WI38 (cell line): ENCODE data around the gene SLC11A2.
A peak's percentile ranks its signal among the peaks of the same experiment; 100 is the strongest.

ENCODE experiments used
- H3K4me3 ChIP-seq: 2 replicates; pipeline ENCODE4 v1.5.1; 2011; ENCODE audit warnings: low read depth, mild to moderate bottlenecking, control low read depth, low read length
- CTCF ChIP-seq: IDR thresholded peaks from 2 replicates; pipeline ENCODE4 v1.5.1; 2012; ENCODE audit warnings: low read depth, mild to moderate bottlenecking, control low read depth, low read length

SLC11A2 gene

DNA sequence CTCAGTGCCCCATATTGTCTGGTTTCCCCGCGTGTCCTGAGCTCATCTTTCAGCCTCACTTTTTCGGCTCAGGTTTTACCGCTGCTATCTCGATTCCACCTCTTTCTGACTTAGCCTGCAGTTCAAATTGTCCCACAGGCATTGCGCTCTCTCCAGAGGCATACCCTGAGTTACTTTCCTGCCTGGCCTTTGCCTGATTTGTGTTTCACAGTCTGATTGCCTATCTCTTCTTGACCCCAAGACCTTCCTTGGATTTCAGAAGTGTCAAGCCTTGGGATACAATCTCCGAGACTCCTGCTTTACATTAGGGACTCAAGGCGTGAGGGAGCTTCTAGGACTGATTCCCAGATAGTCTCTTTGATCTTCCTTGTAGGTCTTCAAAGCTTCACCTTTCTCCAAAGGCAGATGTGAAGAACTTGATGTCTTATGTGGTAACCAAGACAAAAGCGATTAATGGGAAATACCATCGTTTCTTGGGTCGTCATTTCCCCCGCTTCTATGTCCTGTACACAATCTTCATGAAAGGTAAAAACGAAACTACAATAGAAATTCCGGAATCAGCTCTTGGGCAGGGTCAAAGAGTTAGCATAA, 22.6 kb upstream of the SLC11A2 start:
- peak overlapping the region; percentile 92 for H3K4me3 ChIP-seq
- TF ChIP-seq CTCF: no peak

DNA sequence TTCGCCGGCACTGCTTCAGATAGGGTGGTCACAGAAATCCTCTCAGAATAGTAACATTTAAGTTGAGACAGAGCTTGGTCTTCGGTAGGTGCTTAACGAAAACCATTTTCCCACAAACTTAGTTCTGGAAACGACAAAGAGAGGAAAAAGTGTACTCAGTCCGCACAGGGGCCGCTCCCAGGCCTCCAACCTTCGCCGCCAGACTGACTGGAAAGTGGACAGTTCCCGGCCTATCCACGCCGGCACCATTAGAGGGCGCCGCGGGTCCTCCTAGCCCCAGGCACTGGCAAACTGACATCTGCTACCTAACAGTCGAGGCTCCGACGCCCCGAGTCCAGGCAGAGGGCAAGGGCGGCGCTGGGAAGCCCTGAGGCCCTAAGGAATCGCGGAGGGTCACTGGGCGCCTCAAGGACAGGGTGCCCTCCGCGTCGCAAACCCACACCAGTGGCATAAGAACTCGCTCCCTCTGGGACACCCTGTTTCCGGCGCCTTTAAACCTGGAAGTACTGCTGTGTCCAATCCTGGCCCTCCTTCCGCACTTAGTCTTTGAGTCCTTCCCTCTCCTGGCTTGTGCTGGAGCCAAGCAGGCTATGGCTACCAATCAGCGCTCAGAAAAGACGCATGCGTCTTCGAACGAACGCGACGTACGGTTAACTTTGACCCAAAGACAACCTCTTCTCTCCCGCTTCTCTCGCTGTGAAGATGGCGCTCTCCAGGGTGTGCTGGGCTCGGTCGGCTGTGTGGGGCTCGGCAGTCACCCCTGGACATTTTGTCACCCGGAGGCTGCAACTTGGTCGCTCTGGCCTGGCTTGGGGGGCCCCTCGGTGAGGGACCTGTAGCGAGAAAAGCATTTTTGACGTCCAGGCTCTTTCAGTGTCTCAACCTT, 21.7 kb upstream of the SLC11A2 start, which contains the start of gene LETMD1:
LETMD1 (plus strand) TSS at position 673 of the 886 bp plus-strand sequence; CDS start at position 703, 30 bp downstream.
- peak; percentile 86 for TF ChIP-seq CTCF
- H3K4me3 ChIP-seq: peak within 1 kb of the TSS; percentile 92

- no peak overlapping the region for H3K4me3 ChIP-seq
- TF ChIP-seq CTCF: no peak
Observed at GRCh38 chr12:51036279-51036678, 10.1 kb upstream of the SLC11A2 start.

DNA sequence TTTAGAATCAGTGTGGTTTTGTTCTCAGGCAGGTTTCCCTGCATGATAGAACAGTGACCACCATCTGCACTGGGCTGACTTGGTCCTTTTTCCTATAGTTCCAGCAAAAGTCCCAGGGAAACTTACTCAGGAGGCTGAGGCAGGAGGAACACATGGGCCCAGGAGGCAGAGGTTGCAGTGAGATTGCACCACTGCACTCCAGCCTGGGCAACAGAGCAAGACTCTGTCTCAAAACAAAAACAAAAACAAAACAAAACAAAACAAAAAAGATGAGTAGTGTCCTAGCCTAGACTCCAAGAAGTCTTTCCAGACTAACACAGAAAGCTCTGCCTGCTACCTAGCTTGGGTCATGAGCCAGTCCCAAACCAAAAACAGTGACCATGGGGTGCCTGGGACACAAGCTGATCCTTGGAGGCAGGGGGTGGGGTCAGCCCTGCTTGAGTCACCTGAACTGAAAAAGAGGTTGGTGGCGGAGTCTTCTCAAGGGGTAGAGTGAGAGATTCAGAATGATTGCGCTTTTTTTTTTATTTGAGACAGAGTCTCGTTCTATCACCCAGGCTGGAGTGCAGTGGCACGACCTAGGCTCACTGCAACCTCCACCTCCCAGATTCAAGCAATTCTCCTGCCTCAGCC, 7.4 kb upstream of the SLC11A2 start:
- H3K4me3 ChIP-seq: no peak overlapping the region
- TF ChIP-seq CTCF: no peak

GRCh38 chr12:51033048-51033447, 6.9 kb upstream of the SLC11A2 start:
- no peak overlapping the region for H3K4me3 ChIP-seq
- no peak for TF ChIP-seq CTCF

DNA sequence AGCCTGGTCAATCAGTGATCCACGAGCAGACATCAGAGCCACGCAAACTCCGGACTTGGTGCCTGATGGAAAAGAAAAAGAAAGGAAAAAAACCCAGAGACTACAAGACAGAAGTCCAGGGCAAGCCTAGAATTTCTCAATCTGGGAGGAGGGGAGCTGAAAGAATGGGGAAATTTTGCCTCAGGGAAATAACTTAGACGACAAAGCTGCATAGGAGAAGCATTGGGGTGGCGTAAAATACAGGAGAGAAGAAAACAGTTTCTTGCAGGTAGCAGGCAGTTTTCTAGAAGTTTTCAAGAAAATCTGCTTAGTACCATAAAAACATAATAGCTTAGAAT, 2.6 kb upstream of the SLC11A2 start:
- TF ChIP-seq CTCF: no peak
- no peak overlapping the region for H3K4me3 ChIP-seq
